GM18867 (cell line): ENCODE results near the gene ASCC1.
A peak's percentile ranks its signal among the peaks of the same experiment; 100 is the strongest.
"Not testable (repeated sequence)": the region's sequence is repeated elsewhere in the genome, so short reads cannot be mapped to it uniquely, and the experiment has no call there.

ENCODE experiments used
- ATAC-seq: cut with Tn5 transposase; IDR thresholded peaks from one replicate; pipeline ENCODE4 v1.9.1; 2021; ENCODE audit warnings: mild to moderate bottlenecking, moderate library complexity; ENCODE audit not compliant: unreplicated experiment

ASCC1 gene

DNA sequence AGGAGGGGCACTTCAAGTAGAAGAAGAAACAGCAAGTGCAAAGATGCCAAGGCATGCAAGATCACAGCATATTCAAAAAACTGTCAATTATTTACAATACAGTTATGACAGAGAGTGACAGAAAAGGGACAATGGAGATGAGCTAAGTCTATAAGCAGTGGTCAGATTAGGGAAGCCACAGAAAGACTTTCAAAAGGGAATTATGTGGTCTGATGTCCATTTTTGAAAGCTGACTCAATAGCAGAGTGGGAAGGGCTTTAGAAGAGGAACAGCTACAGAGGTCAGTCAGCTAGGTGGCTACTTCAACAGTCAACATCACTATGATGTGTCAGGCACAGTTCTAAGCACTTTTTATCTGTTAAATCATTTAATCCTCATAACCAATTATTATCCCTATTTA lies 82.6 kb downstream of the ASCC1 start:
- peak; percentile 73 for ATAC-seq

DNA sequence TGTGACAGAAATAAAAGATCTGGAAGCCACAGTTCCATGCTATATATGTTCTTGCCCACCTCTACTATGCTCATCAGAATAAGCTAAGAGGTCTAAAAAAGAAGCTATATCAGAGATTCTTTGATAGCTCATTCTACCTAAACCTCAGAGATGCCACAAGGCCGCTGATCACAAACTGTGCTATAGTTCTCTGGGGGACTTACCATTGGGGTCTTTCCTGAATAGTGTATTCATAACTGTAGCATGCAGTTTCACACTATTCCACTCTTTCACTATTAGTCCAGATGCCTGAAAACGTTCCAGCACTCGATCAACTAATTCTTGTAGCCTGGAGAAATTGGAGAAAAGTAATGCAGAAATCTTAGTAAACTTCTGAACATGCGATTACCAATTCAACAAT lies 83.2 kb downstream of the ASCC1 start:
- no peak for ATAC-seq

DNA sequence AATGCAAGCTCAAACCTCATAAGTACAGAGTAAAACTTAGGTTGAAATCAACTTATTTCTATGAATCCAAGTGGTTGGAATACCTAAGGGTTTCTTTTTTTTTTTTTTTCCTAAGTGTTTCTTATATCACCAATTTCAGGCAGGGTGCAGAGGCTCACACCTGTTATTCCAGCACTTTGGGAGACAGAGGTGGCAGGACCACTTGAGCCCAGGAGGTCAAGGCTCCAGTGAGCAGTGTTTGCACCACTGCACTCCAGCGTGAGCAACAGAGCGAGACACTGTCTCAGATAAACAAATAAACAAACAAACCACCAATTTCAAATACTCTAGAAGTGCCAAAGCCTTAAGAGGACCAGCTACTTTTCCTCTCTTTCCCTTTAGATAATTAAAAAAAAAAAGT lies 88.5 kb downstream of the ASCC1 start:
- ATAC-seq: no peak

DNA sequence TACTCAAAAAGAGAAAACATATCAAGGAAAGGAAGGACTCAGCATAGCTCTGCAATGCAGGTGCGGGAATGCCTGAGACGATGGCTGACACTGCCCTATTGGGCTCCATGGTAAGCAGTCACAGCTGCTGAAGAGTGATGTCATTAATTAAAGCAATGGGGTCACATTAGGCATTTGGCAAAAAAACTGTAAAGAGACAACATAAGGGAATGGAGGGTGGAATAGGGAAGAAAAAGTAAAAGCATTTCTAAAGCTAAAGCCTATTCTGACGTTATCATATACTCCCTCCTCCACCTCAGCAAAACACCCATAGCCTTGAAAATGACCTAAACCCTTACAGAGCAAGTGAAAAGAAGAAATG lies 89.2 kb downstream of the ASCC1 start:
- no peak for ATAC-seq

DNA sequence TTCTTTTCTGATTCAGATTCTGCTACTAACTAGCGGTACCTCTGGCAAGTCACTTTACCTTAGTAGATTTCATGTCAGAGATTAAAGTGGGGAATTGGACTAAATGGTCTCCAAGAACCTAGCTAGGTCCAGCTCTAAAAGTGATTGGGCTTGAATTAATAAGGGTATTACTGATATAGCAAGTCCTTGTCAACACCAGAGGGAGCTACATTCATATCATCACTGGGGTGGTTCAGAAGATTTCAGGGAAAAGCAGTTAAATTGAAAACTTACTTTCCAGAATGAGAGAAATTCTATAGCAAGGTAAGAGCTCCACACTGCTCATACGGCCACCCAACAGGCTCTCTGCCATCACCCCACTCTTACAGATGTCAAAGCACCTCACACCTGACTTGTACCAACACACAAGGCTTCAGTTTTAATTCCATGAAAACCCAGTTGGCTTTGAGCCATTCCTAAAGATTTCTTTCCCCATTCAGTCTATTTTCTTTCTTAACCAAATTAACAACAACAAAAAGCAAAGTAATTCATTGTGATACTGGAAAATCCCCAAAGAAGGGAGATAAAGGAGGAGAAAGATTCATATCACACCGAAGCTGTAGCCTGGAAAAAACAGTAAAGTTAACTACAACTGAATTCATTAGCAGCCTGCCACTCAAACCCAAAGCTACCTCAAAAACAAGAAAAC lies 89.7 kb downstream of the ASCC1 start:
- no peak for ATAC-seq

DNA sequence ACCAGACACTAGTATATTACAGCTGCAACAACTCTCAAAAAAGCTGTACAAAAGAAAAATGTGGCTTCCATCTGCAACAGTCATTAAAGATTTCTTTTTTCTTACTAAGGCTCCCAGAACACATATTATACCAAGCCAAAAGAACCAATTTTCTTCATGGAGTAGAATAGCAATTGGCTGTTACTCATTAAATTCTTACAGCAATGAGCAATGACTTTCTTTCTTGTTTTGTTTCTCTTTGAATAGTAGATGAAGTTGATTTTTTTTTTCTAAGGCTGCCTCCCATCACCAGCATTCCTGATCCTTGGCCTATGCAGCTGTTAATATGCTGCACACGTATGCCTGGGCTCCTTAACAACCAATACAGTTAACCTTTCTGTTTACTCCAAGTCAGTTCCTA lies 91.1 kb downstream of the ASCC1 start:
- no peak for ATAC-seq

DNA sequence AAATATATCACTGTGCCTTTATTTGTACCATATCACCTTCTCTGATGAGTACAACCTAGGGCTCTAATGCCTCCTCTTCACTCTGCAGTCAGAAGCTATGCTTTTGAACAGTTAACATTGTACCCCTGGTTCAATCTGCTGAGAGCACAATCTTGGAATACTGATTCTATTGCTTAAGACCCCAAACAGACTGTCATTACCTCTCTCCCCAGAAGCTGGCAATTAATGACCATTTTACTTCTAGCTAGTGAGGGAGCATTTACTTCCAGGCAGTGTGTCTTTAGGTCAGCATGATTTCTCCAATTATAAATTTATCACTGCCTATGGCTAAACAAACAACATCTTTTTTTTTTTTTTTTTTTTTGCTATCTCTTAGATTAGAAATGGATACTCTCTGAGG lies 91.7 kb downstream of the ASCC1 start:
- no peak for ATAC-seq

DNA sequence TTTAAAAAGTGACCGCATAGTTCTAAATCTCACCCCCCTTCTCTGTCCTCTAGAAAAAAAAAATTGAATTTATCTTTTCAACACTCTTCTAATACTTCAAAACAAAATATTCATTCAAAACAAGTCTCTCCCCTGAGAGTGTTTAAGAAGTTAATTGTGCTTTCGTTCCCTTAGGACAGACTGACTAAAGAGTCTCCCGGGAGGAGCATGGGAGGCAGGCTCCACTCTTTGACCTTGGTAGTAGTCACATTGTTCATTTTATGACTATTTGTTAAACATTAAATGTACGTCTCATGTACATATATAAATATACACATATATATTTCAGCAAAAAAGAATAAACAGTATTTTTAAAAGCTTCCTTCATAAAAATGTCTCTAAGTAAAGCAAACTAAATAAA lies 92.5 kb downstream of the ASCC1 start:
- ATAC-seq: no peak

DNA sequence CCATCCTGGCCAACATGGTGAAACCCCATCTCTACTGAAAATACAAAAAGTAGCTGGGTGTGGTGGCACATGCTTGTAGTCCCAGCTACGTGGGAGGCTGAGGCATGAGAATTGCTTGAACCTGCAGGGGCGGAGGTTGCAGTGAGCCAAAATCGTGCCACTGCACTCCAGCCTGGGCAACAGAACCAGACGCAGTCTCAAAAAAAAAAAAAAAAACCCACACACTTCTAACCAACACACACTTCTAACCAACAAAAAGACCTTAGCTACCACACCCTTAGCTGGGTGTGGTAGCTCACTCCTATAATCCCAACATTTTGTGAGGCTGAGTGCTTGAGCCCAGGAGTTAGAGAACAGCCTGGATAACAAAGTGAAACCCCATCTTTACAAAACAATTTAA lies 93.9 kb downstream of the ASCC1 start:
- no peak for ATAC-seq

DNA sequence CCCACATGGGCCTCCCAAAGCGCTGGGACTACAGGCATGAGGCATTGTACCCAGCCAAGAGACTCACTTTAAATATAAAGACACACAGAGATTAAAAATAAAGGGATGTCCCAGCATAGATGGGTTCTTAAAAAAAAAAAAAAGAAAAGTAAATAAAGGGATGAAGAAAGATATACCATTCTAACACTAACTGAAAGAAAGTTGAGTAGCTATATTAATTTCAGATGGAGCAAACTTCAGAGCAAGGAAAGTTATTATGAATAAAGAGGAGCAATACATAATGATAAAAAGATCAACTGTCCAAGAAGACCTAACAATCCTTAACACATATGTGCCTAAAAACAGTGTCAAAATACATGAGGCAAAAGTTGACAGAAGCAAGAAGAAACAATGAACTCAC lies 94.7 kb downstream of the ASCC1 start:
- ATAC-seq: no peak

DNA sequence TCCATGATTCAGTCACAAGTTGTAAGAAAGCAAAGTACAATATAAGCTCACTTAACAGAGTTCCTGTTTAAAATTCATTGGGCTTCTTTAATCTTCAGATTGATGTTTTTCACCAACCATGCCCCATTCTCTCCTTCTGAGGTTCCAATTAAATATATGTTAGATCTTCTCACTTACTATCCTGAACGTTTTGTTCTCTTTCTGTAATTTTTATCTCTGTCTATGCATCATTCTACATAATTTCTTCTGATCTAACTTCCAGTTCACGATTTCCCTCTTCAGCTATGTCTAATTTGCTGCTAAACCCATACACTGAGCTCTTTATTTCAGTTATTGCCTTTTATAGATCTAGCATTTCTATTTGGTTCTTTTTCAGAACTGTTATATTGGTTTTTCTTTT lies 99.7 kb downstream of the ASCC1 start:
- ATAC-seq: no peak

DNA sequence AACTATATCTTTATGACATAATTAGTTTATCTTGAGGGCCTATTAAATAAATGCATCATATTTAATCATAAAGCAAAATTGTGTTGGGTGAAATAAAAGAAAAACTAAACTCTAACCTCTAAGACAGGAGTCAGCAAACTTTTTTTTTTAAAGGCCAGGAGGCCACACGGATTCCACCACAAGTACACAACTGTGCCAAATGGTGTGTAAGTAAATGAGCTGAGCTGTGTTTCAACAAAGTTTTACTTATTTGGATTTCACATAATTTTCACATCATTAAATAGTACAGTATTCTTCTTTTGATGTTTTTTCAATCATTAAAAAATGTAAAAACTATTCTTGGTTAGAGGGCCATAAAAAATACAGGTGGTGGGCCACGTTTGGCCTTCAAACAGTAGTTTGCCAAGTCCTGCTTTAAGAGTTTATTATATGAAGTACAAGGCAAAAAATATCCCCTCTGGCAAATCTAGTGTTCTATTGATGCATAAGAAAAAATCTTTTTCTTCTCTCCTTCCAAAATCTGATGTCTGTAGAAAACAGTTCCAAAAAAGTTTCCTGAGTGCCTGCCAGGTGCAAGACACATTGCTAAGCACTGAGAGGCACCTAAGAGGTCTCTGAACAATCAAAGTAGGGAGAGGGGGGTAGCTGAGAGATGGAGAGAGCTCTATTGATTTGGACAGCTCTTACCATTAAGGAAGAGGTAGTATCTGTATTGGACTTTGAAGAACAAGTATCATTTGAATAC lies 101.2 kb downstream of the ASCC1 start:
- no peak for ATAC-seq

DNA sequence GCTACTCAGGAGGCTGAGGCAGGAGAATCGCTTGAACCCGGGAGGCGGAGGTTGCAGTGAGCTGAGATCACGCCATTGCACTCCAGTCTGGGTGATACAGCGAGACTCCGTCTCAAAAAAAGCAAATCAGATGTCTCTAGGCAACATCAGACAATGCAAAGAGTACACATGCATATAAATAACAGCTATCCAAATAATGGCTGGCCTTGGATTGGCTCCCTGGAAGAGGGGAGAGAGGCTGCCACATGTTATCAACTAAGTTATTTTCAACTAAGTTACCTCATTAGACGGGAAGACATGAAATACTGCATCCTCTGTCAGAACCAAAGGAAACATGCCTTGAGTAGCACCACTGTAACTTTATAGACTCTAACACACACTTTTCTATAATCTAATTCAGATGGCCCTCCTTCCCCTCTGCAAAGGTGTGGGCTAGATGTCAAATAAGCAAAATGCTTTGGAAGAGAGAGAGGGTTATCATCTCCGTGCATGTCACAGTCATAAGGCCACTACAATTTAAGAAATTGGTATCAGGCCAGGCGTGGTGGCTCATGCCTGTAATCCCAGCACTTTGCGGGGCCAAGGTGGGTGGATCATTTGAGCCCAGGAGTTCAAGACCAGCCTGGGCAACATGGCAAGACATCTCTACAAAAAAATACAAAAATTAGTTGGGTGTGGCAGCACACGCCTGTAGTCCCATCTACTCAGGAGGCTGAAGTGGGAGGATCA lies 105.2 kb downstream of the ASCC1 start:
- no peak for ATAC-seq

DNA sequence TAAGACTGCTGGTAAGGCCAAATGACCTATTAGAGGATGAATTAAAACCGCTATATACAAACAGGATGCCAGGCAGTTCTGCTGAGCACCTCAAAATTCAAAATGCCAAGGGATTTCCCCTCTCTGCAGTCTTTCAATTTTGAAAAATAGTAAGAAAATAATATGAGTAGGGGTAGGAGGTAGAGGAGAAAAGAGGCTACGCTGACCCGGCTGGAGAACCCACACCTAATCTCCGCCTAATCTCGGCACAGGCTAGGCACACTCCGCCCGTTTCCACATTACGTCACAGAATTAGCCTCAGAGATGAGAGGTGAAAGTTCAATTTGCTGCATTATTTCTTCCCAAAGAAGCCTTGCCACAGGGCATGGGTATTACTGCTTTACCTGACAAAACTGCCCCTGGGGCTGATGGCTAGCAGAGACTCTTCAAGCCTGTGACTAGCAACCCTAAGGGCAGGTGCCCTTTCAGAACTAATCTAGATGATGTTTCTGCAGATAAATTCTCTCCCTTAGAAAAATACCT lies 106.4 kb downstream of the ASCC1 start:
- ATAC-seq: no peak

DNA sequence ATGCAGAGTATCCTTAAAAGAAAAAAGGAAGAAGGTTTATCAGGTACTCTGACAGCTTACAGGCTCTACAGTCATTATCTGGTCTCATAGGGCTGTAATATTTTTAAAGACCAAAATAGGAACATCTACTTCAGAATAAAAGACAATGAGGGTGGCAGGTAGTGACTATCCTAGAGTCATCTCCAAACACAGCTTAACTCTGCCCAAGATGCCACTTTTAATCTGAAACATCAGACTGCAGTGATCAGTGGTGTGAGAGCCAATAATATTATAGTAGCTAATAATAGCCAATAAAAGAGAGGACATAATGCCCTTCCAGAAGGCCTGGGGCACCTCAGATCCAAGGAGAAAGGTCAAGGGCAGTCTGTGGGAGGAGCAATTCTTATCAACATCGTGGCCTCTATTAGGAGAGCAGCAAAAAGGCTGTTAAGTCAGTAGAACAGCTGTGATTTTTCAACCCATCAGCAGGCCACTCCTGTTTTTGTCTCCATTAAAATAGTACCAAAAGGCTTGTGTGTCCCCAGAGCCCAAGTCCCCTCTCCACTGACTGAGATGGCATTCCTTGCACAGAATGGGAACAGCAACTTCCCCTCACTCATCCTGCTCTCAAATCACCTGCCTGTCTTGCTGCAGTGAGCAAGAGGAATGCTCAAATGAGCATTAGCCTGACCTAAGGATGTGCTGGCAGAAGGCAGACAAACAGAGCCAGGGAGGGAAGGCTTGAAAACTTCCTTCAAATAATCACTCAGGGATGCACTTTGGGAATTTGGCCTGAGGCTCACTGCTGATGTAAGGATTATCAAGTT lies 107.0 kb downstream of the ASCC1 start:
- ATAC-seq: no peak

DNA sequence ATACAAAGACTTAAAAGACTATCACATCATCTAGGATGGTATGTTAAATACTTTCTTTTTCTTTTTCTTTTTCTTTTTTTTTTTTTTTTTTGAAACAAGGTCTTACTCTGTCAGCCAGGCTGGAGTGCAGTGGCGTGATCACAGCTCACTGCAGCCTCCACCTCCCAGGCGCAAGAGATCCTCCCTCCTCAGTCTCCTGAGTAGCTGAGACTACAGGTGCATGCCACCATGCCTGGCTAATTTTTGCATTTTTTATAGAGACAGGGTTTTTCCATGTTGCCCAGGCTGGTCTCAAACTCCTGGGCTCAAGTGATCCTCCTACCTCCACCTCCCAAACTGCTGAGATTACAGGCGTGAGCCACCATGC lies 108.1 kb downstream of the ASCC1 start:
- ATAC-seq: not testable (repeated sequence)

DNA sequence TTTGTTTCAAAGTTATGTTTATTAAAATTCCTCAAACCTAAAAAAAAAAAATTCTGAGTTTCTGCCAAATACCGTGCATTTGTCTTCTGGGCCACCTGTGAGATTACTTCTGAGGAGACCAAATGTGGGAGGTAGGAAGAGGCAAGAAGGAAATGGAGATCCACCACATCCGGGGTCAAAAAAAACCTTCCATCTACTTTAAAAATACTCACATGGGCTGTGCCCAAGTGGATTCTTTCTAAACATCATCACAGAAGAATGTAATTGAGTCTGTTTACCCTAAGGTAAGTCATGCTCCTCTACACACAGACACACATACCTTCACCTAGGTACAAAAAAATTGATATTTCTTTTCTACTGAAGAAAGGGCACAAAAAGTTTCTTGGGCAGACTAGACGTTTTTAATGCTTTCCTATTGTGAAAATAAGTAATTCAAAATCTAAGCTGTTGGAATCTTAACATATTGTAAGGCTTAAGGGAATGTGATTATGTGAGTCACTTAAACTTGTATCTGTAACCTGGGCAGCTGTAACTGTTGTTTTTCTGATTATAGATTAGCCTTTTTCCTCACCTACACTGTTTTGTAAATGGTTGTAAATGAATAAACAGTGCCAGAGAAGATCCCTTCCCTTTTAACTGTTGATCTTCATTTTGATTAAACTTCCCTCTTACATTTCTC lies 108.6 kb downstream of the ASCC1 start:
- ATAC-seq: no peak

DNA sequence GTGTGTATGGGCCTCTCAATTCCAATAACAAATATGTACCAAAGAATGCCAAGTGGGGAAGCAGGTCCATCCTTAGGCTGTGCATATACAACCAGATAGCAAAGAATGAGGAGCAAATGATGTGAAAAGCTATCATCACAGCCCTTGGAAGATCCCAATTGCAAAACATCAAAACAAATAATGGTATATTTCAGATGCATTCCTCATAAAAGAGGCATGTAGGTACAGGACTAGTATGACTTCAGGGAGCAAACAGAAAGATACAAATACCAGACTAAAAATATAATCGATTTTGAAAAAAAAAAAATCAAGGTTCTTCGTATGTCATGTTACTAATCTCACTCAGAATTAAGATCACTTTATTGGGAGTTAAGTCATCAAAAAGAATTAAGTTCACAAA lies 109.2 kb downstream of the ASCC1 start:
- no peak for ATAC-seq

DNA sequence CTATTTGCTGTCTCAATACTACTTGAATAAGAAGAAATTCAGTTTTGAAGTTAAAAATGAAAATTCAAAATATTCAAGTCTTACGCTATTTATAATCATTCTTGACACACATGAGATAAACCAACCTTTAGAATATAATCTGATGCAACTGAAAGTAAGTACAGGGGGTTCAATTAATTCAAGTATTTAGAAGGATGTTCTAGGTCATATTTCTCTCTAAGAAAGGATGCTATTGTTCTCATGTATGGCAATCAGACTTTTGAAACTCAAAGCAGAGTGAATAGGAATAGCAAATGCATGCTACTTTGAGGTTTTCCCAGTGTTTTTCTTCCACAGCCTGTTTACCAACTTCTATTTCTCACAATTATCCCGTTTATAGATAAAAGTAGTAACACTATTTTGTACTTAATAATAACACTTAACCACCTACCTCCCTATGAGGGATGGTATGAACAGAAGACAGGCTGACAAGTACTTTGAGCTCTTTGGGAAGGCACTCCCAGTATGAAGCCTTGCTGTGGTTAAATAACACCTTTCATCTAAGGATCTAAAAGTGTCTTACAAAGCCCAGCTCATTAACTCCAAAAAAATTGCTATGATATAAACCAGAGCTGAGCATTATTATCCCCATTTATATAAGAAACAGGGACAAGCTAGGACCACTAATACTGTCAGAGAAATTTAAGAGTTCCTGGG lies 109.8 kb downstream of the ASCC1 start:
- no peak for ATAC-seq

DNA sequence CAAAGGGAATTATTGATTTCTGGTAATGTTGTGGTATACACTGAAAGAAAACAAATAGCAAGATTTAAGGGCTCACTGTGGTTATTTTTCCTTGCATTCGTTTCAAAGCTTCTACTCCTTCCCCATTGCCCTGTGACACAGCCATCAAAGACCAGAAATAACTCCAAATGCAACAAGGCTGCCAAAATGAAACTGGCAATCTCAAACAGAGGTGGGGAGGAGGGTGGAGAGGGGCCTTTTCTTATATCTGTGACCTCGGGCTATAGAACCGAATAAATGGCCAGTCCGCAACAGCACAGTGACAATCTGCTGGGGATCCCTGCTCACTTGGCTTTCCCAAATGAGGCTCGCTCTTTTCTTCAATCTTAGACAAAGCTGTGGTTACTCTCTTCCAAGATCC lies 110.4 kb downstream of the ASCC1 start:
- ATAC-seq: no peak
